Mesenchymal stem cell (in vitro differentiated cells and primary cell): ENCODE results near the gene TXNDC5.
A peak's percentile ranks its signal among the peaks of the same experiment; 100 is the strongest.

Source experiments
- DNase-seq: peaks from one replicate; pipeline ENCODE4 v3.0.0-alpha.2; 2013
- H2AFZ ChIP-seq: one replicate; pipeline ENCODE4 v1.6.1; 2013; ENCODE audit warnings: low read depth, mild to moderate bottlenecking, control low read depth, inconsistent platforms, low read length, moderate library complexity
- H2AK5ac ChIP-seq: 2 replicates; pipeline ENCODE4 v1.6.1; 2013; ENCODE audit warnings: low read length, moderate library complexity, mild to moderate bottlenecking, inconsistent platforms; ENCODE audit not compliant: severe bottlenecking
- H2BK120ac ChIP-seq: one replicate; pipeline ENCODE4 v1.6.1; 2013; ENCODE audit warnings: low read depth, mild to moderate bottlenecking, inconsistent platforms, low read length, moderate library complexity
- H2BK12ac ChIP-seq, 2 experiments: one replicate each; pipeline ENCODE4 v1.6.1; 2013; ENCODE audit warnings: inconsistent platforms in 2 of 2, low read length in 2 of 2, mild to moderate bottlenecking in 2 of 2, moderate library complexity in 2 of 2, control low read depth in 1 of 2
- H2BK15ac ChIP-seq: one replicate; pipeline ENCODE4 v1.6.1; 2013; ENCODE audit warnings: mild to moderate bottlenecking, low read depth, inconsistent platforms; ENCODE audit not compliant: poor library complexity, severe bottlenecking
- H2BK5ac ChIP-seq: 2 replicates; pipeline ENCODE4 v1.6.1; 2013; ENCODE audit warnings: low read depth, mild to moderate bottlenecking, low read length, control low read depth, inconsistent platforms; ENCODE audit not compliant: poor library complexity, severe bottlenecking
- H3K14ac ChIP-seq, 2 experiments: one replicate each; pipeline ENCODE4 v1.6.1; 2013; ENCODE audit warnings: inconsistent platforms in 2 of 2, low read length in 2 of 2, control low read depth in 1 of 2, mild to moderate bottlenecking in 1 of 2, moderate library complexity in 1 of 2
- H3K18ac ChIP-seq, 2 experiments: one replicate each; pipeline ENCODE4 v1.6.1; 2013; ENCODE audit warnings: inconsistent platforms in 2 of 2, low read length in 2 of 2, control low read depth in 1 of 2, low read depth in 1 of 2, mild to moderate bottlenecking in 1 of 2
- H3K23ac ChIP-seq, 2 experiments: one replicate each; pipeline ENCODE4 v1.6.1; 2013; ENCODE audit warnings: inconsistent platforms in 2 of 2, low read length in 2 of 2, mild to moderate bottlenecking in 2 of 2, moderate library complexity in 2 of 2, control low read depth in 1 of 2
- H3K27ac ChIP-seq: 2 replicates; pipeline ENCODE4 v1.5.1; 2013; ENCODE audit warnings: mild to moderate bottlenecking, moderate library complexity, low read length, control low read depth, inconsistent platforms; ENCODE audit not compliant: poor library complexity, severe bottlenecking
- H3K27me3 ChIP-seq, 2 experiments: 2 replicates each; pipeline versions ENCODE4 v1.6.1 to v1.7.0; 2013; ENCODE audit warnings: low read length in 2 of 2, mild to moderate bottlenecking in 2 of 2, moderate library complexity in 2 of 2, control low read depth in 1 of 2, inconsistent platforms in 1 of 2; ENCODE audit not compliant: control insufficient read depth in 1 of 2, insufficient read depth in 1 of 2
- H3K36me3 ChIP-seq, 2 experiments: 2 replicates each; pipeline versions ENCODE4 v1.6.1 to v1.7.0; 2013; ENCODE audit warnings: low read length in 2 of 2, control low read depth in 1 of 2, inconsistent platforms in 1 of 2, low read depth in 1 of 2, mild to moderate bottlenecking in 1 of 2; ENCODE audit not compliant: insufficient read depth in 2 of 2, control insufficient read depth in 1 of 2
- H3K4ac ChIP-seq, 2 experiments: one replicate each; pipeline ENCODE4 v1.6.1; 2013; ENCODE audit warnings: inconsistent platforms in 2 of 2, low read length in 2 of 2, mild to moderate bottlenecking in 2 of 2, moderate library complexity in 2 of 2, control low read depth in 1 of 2, low read depth in 1 of 2
- H3K4me1 ChIP-seq: 2 replicates; pipeline ENCODE4 v1.6.1; 2013; ENCODE audit warnings: low read depth, low read length, control low read depth; ENCODE audit not compliant: control insufficient read depth, insufficient read depth
- H3K4me2 ChIP-seq: 2 replicates; pipeline ENCODE4 v1.6.1; 2013; ENCODE audit warnings: low read length, mild to moderate bottlenecking, inconsistent platforms; ENCODE audit not compliant: poor library complexity, severe bottlenecking
- H3K4me3 ChIP-seq, 2 experiments: 2 replicates each; pipeline versions ENCODE4 v1.5.1 to v1.7.0; 2013; ENCODE audit warnings: low read length in 2 of 2, mild to moderate bottlenecking in 2 of 2, control low read depth in 1 of 2, low read depth in 1 of 2; ENCODE audit not compliant: insufficient read depth in 1 of 2
- H3K79me1 ChIP-seq: replicated peaks from 2 replicates; pipeline ENCODE4 v1.6.1; 2013; ENCODE audit warnings: mild to moderate bottlenecking, control low read depth, low read length, inconsistent platforms; ENCODE audit not compliant: poor library complexity, severe bottlenecking
- H3K9ac ChIP-seq: 2 replicates; pipeline ENCODE4 v1.7.0; 2013; ENCODE audit warnings: mild to moderate bottlenecking, low read length, moderate library complexity
- H3K9me3 ChIP-seq: 2 replicates; pipeline ENCODE4 v1.7.0; 2013; ENCODE audit warnings: mild to moderate bottlenecking, low read length; ENCODE audit not compliant: control insufficient read depth
- H4K8ac ChIP-seq: one replicate; pipeline ENCODE4 v1.6.1; 2013; ENCODE audit warnings: inconsistent platforms, mild to moderate bottlenecking, low read length, moderate library complexity
- H4K91ac ChIP-seq: one replicate; pipeline ENCODE4 v1.6.1; 2013; ENCODE audit warnings: mild to moderate bottlenecking, low read length, inconsistent platforms
- WGBS: methylation state at CpG from one replicate; pipeline ENCODE4 v1.1.7; 2013; ENCODE audit warnings: mixed read lengths; 5-methylcytosine and 5-hydroxymethylcytosine counted together

TXNDC5 gene

DNA sequence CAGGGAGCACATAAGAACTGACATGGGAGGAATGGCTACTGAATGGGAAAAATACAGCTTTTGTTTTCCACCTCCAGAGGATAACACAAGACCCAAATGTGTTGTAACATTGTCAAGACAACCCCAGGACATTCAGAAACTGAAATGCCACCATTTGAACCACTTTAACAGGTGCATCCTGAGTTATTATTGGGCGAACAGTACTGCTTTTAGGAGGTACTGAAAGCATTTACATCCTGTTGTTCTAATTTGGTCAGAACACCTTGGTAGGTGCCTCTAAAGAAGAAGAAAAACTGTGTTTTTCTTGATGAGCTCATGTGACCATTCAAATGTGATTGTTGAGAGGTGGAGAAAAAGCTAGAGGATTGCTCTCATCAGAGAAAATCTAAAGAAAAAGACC, 6.4 kb upstream of the TXNDC5 start:
- Histone ChIP-seq H4K91ac (no peak overlapping the region), H3K27me3 (peaks cover 0 to 38% of the 10 kb centered on the region in 2 experiments), H3K9ac (no peak overlapping the region), H3K18ac (no peak overlapping the region), H3K36me3 (no peaks in the 10 kb centered on the region), H3K27ac (no peak overlapping the region), H3K4me1 (no peaks in the 10 kb centered on the region), H2BK120ac (no peak overlapping the region), H3K9me3 (no peaks in the 10 kb centered on the region), H4K8ac (no peak overlapping the region), H3K79me1 (no peaks in the 10 kb centered on the region), H2AFZ (no peak overlapping the region), H2BK5ac (no peak overlapping the region), H2BK15ac (no peak overlapping the region), H3K4me3 (no peak overlapping the region), H3K4me2 (no peak overlapping the region), H3K4ac (no peak overlapping the region), H2AK5ac (no peak overlapping the region), H2BK12ac (no peak overlapping the region), H3K23ac (no peak overlapping the region), H3K14ac (no peak overlapping the region)
- no peak for DNase-seq
- WGBS = 88% methylated on average over 1 of the region's 1 CpG

DNA sequence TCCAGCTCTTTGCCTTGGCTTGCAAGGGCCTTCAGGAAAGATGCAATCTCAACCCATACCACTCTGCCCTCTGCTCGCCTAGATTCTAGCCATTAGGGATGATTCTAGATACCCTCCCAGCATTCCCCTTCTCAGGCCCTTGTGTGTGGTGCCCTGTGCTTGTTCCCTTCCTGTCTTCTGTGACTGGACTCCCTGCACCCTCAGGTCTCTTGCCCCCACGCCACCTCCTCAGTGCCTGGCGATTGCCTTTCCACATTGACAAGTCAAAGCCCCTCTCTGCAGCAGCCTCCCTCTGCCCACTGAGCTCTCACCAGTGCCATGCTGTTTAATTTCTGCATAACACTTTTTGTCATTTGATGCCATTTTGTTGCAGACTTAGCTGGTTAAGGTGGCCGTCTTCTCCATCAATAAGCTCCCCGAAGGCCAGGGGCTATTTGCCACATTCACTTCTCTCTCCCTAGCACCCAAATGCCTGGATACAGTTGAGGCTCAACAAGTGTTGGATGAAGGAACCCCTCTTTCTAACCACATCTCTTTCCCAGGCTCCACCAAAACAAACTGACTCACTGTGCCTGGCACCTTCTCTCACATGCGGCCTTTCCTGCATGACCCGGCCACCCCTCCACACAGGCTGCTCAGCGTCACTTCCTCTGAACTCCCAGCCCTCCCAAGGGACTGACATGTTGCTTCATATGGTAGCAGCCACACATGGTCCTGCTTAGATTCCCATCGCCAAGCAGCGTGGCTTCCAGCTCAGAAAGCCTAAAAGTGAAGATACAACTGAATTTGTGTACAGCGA, 4.6 kb upstream of the TXNDC5 start:
- H3K9ac ChIP-seq = peak overlapping the region; percentile 26
- no peak overlapping the region for H2BK120ac ChIP-seq
- no peak overlapping the region for H2AFZ ChIP-seq
- no peak overlapping the region for H2BK12ac ChIP-seq
- WGBS = 78% methylated on average over 11 of the region's 11 CpGs
- no peak overlapping the region for H3K4me2 ChIP-seq
- H3K27ac ChIP-seq = no peak overlapping the region
- H2BK5ac ChIP-seq = no peak overlapping the region
- no peak overlapping the region for H2AK5ac ChIP-seq
- no peak overlapping the region for H3K18ac ChIP-seq
- H3K23ac ChIP-seq = no peak overlapping the region
- H3K27me3 ChIP-seq = peaks cover 0 to 39% of the 10 kb centered on the region in 2 experiments
- DNase-seq = peak; percentile 50
- H3K4me1 ChIP-seq = peaks cover 2% of the 10 kb centered on the region
- H3K79me1 ChIP-seq = no peaks in the 10 kb centered on the region
- no peak overlapping the region for H3K14ac ChIP-seq
- no peaks in the 10 kb centered on the region for H3K36me3 ChIP-seq
- H2BK15ac ChIP-seq = no peak overlapping the region
- H3K4ac ChIP-seq = no peak overlapping the region
- peak overlapping the region in 1 of 2 experiments; percentile 32 for H3K4me3 ChIP-seq
- H3K9me3 ChIP-seq = no peaks in the 10 kb centered on the region
- H4K91ac ChIP-seq = no peak overlapping the region
- no peak overlapping the region for H4K8ac ChIP-seq

DNA sequence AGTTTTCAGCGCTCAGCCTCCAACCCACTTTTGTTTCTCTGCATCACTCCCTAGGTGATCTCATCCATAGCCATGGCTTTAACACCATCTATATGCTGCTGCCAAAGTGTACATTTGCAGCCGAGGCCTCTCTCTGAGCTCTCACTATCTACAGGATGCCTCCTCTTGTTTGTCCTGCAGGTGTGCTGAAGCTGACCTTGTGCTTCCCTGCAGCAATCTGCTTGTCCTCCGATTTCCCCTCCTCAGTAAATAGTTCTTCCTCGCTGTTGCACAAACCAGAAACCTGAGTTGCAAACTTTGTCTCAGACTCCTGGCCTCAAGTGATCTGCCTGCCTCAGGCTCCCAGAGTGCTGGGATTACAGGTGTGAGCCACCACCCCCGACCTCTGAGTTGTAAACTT, 3.7 kb upstream of the TXNDC5 start:
- no peak overlapping the region for H3K4me3 ChIP-seq
- H3K9me3 ChIP-seq = no peaks in the 10 kb centered on the region
- no peak overlapping the region for H3K14ac ChIP-seq
- no peak for DNase-seq
- no peak overlapping the region for H2BK15ac ChIP-seq
- H3K4me2 ChIP-seq = no peak overlapping the region
- no peak overlapping the region for H3K4ac ChIP-seq
- no peak overlapping the region for H2AK5ac ChIP-seq
- H3K27ac ChIP-seq = no peak overlapping the region
- H2BK5ac ChIP-seq = no peak overlapping the region
- no peak overlapping the region for H3K9ac ChIP-seq
- H2BK12ac ChIP-seq = no peak overlapping the region
- no peak overlapping the region for H2BK120ac ChIP-seq
- peaks cover 6% of the 10 kb centered on the region for H3K4me1 ChIP-seq
- no peak overlapping the region for H3K23ac ChIP-seq
- no peak overlapping the region for H3K18ac ChIP-seq
- no peak overlapping the region for H4K8ac ChIP-seq
- H3K79me1 ChIP-seq = peaks cover 3% of the 10 kb centered on the region
- H3K36me3 ChIP-seq = no peaks in the 10 kb centered on the region
- peaks cover 0 to 37% of the 10 kb centered on the region in 2 experiments for H3K27me3 ChIP-seq
- no peak overlapping the region for H4K91ac ChIP-seq
- WGBS = 94% methylated on average over 5 of the region's 5 CpGs
- H2AFZ ChIP-seq = no peak overlapping the region

DNA sequence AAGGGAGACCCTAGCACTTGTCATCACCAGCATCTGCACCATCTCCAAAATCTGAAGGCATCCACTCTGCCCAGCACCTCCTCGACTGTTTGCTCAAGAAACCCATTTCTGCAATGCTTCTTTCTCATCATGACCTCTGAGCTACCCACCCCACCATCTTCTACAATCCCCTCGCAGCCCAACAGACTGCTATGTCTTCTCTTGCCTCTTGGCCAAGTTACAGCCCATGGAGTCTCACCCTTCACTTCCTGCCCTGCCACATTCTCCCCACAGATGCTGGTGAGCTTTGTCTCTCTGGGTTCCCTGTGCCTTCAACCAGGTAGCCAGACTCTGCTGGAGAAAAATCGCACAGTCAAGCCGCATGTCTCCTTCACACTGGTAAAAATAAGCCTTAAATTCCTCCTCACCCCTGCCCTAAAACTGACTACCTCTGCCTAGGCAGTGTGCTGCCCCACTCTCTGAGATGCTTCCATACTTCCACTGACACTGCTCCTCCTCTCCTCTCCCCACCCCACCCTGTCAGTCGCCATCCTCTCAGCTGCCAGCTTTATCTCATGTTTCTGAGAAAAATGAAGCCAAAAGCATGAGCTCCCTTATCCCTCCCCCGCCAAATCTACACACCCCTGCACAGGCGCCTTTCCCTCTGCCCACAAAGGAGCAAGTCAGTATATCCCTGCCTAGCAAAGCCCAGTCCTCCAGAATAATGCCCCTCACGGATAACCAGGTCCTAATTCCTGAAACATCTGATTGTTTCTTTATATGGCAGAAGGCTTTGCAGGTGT, 2.3 kb upstream of the TXNDC5 start:
- WGBS = 92% methylated on average over 8 of the region's 8 CpGs
- no peak overlapping the region for H3K18ac ChIP-seq
- no peak overlapping the region for H2BK5ac ChIP-seq

More for the DNA sequence above, 2.3 kb upstream of the TXNDC5 start:
- Histone ChIP-seq H3K36me3 (no peaks in the 10 kb centered on the region), H4K91ac (no peak overlapping the region), H3K27me3 (peaks cover 0 to 33% of the 10 kb centered on the region in 2 experiments), H3K4ac (no peak overlapping the region), H3K14ac (no peak overlapping the region), H3K4me3 (no peak overlapping the region), H2AFZ (no peak overlapping the region), H2BK12ac (no peak overlapping the region), H2BK15ac (no peak overlapping the region), H3K27ac (no peak overlapping the region), H3K4me1 (peaks cover 10% of the 10 kb centered on the region), H2BK120ac (no peak overlapping the region), H3K23ac (peak overlapping the region in 1 of 2 experiments; percentile 32), H3K9ac (no peak overlapping the region), H2AK5ac (no peak overlapping the region), H3K79me1 (peaks cover 4% of the 10 kb centered on the region), H4K8ac (no peak overlapping the region), H3K9me3 (no peaks in the 10 kb centered on the region), H3K4me2 (no peak overlapping the region)
- DNase-seq = no peak
